Choroid plexus epithelial cell (primary cell): Measurements from ENCODE around the gene CERT1.
"Not testable (repeated sequence)": the region's sequence is repeated elsewhere in the genome, so short reads cannot be mapped to it uniquely, and the experiment has no call there.

ENCODE experiments used
- DNase-seq: peaks from one replicate; pipeline ENCODE4 v3.0.0-alpha.2; 2010; ENCODE audit warnings: low read depth
- H3K4me3 ChIP-seq: 2 replicates; pipeline ENCODE4 v1.5.1; 2011; ENCODE audit warnings: low read depth, mild to moderate bottlenecking, control low read depth, low read length, moderate library complexity
- CTCF ChIP-seq: conservative IDR thresholded peaks from 2 replicates; pipeline ENCODE4 v1.5.1; 2011; ENCODE audit warnings: low read depth, mild to moderate bottlenecking, control low read depth, inconsistent platforms, low read length, moderate library complexity

The CERT1 gene

GRCh38 chr5:75534734-75535133 is 23.3 kb upstream of the CERT1 start:
- no peak for TF ChIP-seq CTCF
- DNase-seq: no peak
- H3K4me3 ChIP-seq: no peak overlapping the region

- peak; percentile 24 for DNase-seq
- H3K4me3 ChIP-seq: not testable (repeated sequence)
Measured at GRCh38 chr5:75533716-75534115, 22.3 kb upstream of the CERT1 start.

GRCh38 chr5:75532190-75532589 is 20.8 kb upstream of the CERT1 start:
- TF ChIP-seq CTCF: no peak
- no peak for DNase-seq
- H3K4me3 ChIP-seq: no peak overlapping the region

- TF ChIP-seq CTCF: no peak
Measured at GRCh38 chr5:75529185-75529584, 17.8 kb upstream of the CERT1 start.

GRCh38 chr5:75526070-75526469 is 14.6 kb upstream of the CERT1 start:
- DNase-seq: no peak
- H3K4me3 ChIP-seq: no peak overlapping the region
- TF ChIP-seq CTCF: no peak

More at GRCh38 chr5:75529185-75529584, 17.8 kb upstream of the CERT1 start:
- no peak for DNase-seq
- H3K4me3 ChIP-seq: no peak overlapping the region

- TF ChIP-seq CTCF: no peak
- H3K4me3 ChIP-seq: no peak overlapping the region
- no peak for DNase-seq
Measured at GRCh38 chr5:75525344-75525743, 13.9 kb upstream of the CERT1 start.

GRCh38 chr5:75524591-75524990 is 13.2 kb upstream of the CERT1 start:
- no peak for TF ChIP-seq CTCF
- DNase-seq: no peak
- H3K4me3 ChIP-seq: no peak overlapping the region

GRCh38 chr5:75524071-75524470 is 12.6 kb upstream of the CERT1 start:
- no peak for DNase-seq
- H3K4me3 ChIP-seq: no peak overlapping the region
- no peak for TF ChIP-seq CTCF
